ENCODE data around the gene PTPMT1. TPM values are rescaled to one million over a fixed set of nuclear protein-coding genes. Genes with fewer than 3 reads are reported as not detected.
"Not testable (repeated sequence)": the region's sequence is repeated elsewhere in the genome, so short reads cannot be mapped to it uniquely, and the experiment has no call there.

The PTPMT1 gene
- polyA plus RNA-seq (2012; ENCODE audit: missing spikeins): 49.1 TPM

- peak; percentile 83 for FAIRE-seq
- TF ChIP-seq TAF1 (IDR thresholded peaks at IDR 0.05; ENCODE audit: borderline replicate concordance, low read depth, low read length) (peak; percentile 61; the same call in 1 of the 2 replicates), POLR2A (IDR thresholded peaks at IDR 0.05; ENCODE audit: low read depth, low read length) (peak; percentile 96), POLR2AphosphoS5 (IDR thresholded peaks at IDR 0.05; ENCODE audit: low read depth, low read length) (peak; percentile 68)
- peak; percentile 66 for DNase-seq (ENCODE audit: insufficient read length)
These were observed at the start of gene PTPMT1 for GRCh38 chr11:47565340-47566148. TSS of gene PTPMT1 (plus strand) at chr11:47565599. CDS start at chr11:47565623, 24 bp downstream.

- no peak for FAIRE-seq
- no peak for TF ChIP-seq TAF1 (IDR thresholded peaks at IDR 0.05; ENCODE audit: borderline replicate concordance, low read depth, low read length)
- TF ChIP-seq POLR2AphosphoS5 (IDR thresholded peaks at IDR 0.05; ENCODE audit: low read depth, low read length): no peak
- no peak for TF ChIP-seq POLR2A (IDR thresholded peaks at IDR 0.05; ENCODE audit: low read depth, low read length)
- no peak for DNase-seq (ENCODE audit: insufficient read length)
These were observed 49.2 kb upstream of the PTPMT1 start for GRCh38 chr11:47516155-47516554.

- TF ChIP-seq POLR2AphosphoS5 (IDR thresholded peaks at IDR 0.05; ENCODE audit: low read depth, low read length): no peak
- TF ChIP-seq TAF1 (IDR thresholded peaks at IDR 0.05; ENCODE audit: borderline replicate concordance, low read depth, low read length): no peak
- TF ChIP-seq POLR2A (IDR thresholded peaks at IDR 0.05; ENCODE audit: low read depth, low read length): no peak
- DNase-seq (ENCODE audit: insufficient read length) (no peak), FAIRE-seq (peak; percentile 36)
These were observed 48.2 kb upstream of the PTPMT1 start for GRCh38 chr11:47516984-47517853.

- DNase-seq (ENCODE audit: insufficient read length): no peak
- no peak for TF ChIP-seq POLR2A (IDR thresholded peaks at IDR 0.05; ENCODE audit: low read depth, low read length)
- TF ChIP-seq TAF1 (IDR thresholded peaks at IDR 0.05; ENCODE audit: borderline replicate concordance, low read depth, low read length): no peak
- TF ChIP-seq POLR2AphosphoS5 (IDR thresholded peaks at IDR 0.05; ENCODE audit: low read depth, low read length): no peak
- FAIRE-seq: peak; percentile 24
These were observed 47.0 kb upstream of the PTPMT1 start for GRCh38 chr11:47518212-47518964.

- DNase-seq (ENCODE audit: insufficient read length): no peak
- peak; percentile 91 for FAIRE-seq
- TF ChIP-seq POLR2A (IDR thresholded peaks at IDR 0.05; ENCODE audit: low read depth, low read length) (no peak), POLR2AphosphoS5 (IDR thresholded peaks at IDR 0.05; ENCODE audit: low read depth, low read length) (no peak), TAF1 (IDR thresholded peaks at IDR 0.05; ENCODE audit: borderline replicate concordance, low read depth, low read length) (no peak)
These were observed 41.7 kb upstream of the PTPMT1 start for GRCh38 chr11:47523490-47524225.

GRCh38 chr11:47524291-47524874 is 41.0 kb upstream of the PTPMT1 start:
- no peak for TF ChIP-seq POLR2AphosphoS5 (IDR thresholded peaks at IDR 0.05; ENCODE audit: low read depth, low read length)
- no peak for TF ChIP-seq POLR2A (IDR thresholded peaks at IDR 0.05; ENCODE audit: low read depth, low read length)
- TF ChIP-seq TAF1 (IDR thresholded peaks at IDR 0.05; ENCODE audit: borderline replicate concordance, low read depth, low read length): no peak
- no peak for FAIRE-seq
- no peak for DNase-seq (ENCODE audit: insufficient read length)

DNA sequence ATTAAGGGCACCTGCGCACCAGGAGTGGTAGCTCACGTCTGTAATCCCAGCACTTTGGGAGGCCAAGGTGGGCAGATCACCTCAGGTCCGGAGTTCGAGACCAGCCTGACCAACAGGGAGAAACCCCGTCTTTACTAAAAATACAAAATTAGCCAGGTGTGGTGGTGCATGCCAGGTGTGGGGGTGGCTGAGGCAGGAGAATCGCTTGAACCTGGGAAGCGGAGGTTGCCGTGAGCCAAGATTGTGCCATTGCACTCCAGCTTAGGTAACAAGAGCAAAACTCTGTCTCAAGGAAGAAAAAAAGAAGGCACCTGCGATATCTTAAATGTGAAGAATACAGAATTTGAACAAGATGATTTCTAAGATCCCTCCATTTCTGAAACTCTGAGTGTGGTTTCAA is 39.4 kb upstream of the PTPMT1 start:
- FAIRE-seq; DNase-seq (ENCODE audit: insufficient read length): not testable (repeated sequence)

GRCh38 chr11:47527186-47527585 is 38.2 kb upstream of the PTPMT1 start:
- no peak for DNase-seq (ENCODE audit: insufficient read length)
- no peak for TF ChIP-seq POLR2A (IDR thresholded peaks at IDR 0.05; ENCODE audit: low read depth, low read length)
- no peak for TF ChIP-seq TAF1 (IDR thresholded peaks at IDR 0.05; ENCODE audit: borderline replicate concordance, low read depth, low read length)
- TF ChIP-seq POLR2AphosphoS5 (IDR thresholded peaks at IDR 0.05; ENCODE audit: low read depth, low read length): no peak
- FAIRE-seq: no peak

DNA sequence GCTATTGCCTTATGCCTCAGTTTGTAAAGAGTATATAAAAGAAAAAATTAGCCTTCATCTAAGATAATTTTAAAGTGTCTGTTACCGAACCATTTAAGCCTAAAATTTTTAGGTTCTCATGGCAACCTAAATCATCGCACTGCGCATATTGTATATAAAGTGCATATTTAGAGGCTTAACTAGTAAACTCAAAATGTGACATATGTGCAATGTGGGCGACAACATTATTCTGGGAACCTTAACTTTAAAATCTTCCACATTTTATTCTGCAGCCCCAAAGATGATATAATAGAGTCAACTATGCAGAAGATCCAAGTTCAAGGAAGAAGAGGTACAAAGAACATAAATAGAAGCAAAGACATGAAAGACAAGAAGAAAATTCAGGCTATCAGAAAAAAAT is 35.4 kb upstream of the PTPMT1 start:
- DNase-seq (ENCODE audit: insufficient read length) (no peak), FAIRE-seq (no peak)
- no peak for TF ChIP-seq POLR2AphosphoS5 (IDR thresholded peaks at IDR 0.05; ENCODE audit: low read depth, low read length)
- TF ChIP-seq TAF1 (IDR thresholded peaks at IDR 0.05; ENCODE audit: borderline replicate concordance, low read depth, low read length): no peak
- no peak for TF ChIP-seq POLR2A (IDR thresholded peaks at IDR 0.05; ENCODE audit: low read depth, low read length)

GRCh38 chr11:47530721-47531120 is 34.7 kb upstream of the PTPMT1 start:
- not testable (repeated sequence) for FAIRE-seq; DNase-seq (ENCODE audit: insufficient read length)

Data from GM12892 (cell line).